ENCODE measurements around the gene CLDN10.
"Not testable (repeated sequence)": the region's sequence is repeated elsewhere in the genome, so short reads cannot be mapped to it uniquely, and the experiment has no call there.

CLDN10 gene

DNA sequence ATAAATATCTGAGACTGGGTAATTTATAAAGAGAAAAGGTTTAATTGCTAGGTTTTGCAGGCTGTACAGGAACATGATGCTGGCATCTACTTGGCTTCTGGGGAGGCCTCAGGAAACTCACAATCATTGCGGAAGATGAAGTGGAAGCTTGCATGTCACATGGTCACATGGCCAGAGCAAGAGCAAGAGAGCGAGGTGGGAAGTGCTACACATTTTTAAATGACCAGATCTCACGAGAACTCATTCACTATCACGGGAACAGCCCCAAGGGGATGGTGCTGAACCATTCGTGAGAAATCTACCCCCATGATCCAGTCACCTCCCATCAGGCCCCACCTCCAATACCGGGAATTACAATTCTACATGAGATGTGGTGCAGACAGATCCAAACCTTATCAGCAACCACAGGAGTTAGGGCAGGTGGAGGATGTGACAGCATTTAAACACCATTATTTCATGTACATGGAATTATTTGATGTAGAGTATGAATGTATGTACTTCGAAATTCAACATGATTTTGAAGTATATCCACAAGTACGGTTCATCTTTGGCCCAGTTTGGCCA lies 10.5 kb upstream of the CLDN10 start:
- DNase-seq, result no peak

DNA sequence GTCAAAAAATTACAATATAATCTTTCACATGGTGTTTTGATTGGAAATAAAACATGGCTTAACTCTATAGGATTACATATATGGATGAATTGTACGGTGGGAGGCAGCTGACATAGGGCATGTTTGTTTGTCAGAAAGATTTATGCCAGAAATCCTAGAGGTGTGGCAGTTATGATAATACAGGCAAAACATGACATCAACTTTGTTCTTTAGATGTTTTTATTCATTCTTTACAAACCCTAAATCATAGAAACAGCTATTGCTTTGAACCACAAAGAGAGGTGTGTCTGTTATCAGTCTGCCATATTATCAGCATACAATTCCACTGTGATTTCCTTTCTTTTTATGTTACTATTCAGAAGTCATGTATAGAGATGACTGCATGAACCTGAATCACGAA lies 8.2 kb upstream of the CLDN10 start:
- DNase-seq, result no peak

DNA sequence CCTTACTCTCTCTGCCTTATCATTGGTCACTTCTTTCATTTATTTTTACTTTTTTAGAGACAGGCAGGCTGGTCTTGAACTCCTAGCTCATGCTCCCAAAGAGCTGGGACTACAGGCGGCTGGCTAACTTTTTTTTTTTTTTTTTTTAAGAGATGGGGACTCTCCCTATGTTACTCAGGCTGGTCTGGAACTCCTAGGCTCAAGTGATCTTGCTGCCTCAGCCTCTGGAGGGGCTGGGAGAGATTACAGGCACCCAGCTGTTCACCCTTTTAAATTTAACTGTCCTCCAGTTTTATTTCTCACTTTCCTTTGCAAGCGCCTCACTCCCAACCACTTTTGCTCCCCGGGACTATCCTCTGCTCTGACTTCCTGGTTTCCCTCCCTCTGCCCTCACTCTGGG lies 5.6 kb upstream of the CLDN10 start:
- no peak for DNase-seq

DNA sequence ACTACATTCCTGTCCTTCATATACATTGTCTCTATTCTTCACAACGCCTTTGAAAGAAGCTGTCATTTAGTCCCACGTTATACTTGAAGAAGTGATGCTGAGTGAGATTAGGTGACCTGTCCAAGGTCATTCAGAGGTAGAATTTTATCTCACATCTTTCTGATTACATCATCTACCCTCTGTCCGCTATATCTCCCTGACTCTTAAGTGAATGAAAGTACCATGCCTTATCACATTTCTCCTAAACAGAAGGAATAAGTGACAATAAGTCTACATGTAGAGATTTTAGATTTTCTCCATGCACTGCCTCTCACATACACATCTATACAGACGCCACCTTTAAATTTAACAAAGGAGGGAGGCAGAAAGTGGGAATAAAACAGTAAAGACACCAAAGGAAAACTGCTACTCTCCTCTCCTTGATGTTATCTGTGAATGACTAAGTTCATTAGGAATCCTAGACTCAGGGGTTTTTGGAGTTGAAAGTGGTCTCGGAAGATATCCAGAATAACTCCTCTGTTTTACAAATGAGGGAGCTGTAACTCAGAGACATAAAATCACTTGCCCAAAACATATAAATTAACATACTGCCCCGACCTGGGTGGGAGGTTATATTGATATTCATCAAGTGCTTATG lies 4.9 kb upstream of the CLDN10 start:
- DNase-seq, result no peak

DNA sequence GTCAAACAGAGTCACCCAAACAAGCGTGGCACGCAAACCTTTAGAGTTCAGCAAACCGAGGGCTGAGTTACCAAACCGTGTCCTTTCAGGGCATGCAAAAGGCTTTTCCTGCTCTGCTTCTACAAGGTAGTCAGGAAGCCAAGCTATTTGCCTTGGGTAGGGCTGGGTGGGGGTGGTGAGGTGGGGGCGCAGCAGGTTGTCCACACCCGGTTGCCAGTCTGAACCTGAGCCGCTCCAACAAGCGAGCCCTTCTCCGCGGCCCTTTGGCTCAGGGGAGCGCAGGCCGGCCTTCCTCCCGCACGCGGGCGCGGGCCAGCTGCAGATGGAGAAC lies 347 bp upstream of the CLDN10 start:
- no peak for DNase-seq

DNA sequence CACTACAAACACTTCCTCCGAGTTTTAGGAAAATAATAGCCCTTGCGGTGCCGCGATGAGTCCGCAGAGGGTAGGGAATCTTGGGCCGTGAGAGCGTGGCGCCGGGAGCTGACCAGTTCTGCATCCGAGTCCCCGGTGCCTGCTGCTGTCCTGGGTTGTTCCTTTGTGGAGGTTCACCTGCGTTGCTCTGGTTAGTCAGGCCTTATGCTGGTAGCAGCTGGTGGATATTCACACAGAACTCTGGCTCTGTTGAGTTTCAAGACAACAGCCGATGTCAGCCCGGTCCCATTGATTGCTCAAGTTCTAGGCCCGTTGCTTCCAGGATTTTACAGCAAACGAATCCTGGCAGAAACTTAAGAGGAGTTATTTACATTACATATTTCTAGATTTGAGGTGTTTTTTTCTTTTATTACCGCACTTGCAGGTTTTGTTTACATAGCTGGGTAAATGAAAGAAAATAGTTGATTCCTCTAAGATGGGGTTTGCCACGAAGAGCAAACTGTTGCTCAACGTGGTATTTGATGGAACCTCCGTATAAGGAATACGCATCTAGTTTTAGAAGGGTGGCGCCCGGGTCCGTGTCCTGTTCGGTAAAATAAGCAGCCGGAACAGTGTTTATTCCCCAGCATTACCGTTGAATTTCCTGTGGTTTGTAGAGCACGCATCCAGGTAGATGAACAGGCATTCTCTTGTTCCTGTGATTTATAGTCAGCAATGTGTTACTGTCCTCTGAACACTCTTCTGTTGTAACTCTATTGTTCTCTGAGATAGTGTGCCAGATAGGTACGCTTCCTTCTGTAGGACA lies 1.3 kb downstream of the CLDN10 start:
- DNase-seq, result peak; percentile 23

DNA sequence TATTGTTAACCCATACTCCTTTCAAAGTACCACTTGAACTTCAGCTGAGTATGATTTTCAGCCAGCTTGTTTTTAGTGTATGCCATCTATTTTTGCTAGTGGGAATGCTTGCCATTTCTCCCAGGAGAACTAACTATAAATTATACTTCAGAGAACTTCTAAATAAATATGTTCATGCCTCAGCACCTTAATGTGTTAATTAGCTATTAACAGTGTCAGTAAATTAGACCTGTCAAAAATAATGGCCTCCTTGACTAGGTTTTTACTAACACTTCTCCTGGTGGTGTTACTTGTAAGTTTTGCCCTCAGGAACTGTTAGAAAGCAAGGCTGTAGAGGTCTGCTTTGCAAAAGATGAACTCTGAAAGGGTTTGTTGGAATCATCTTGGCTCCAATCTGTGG lies 4.5 kb downstream of the CLDN10 start:
- peak; percentile 9 for DNase-seq

DNA sequence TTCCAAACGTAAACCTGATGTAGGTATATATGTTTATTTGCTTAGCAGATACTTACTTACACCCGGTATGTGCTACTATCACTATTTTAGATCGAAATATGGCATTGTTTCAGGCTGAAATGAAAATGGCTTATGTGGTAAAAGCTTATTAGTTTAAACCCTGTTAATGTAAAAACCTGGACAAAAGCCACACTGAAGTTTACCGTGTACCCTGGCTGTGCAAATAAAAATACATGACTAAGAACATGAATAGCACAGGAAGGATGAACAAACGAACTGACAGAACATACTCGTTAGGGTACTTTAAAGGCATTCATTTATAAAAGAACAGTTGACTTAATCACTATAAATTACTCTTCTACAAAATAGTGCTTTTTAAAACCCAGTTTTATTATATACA lies 6.6 kb downstream of the CLDN10 start:
- DNase-seq, result no peak

DNA sequence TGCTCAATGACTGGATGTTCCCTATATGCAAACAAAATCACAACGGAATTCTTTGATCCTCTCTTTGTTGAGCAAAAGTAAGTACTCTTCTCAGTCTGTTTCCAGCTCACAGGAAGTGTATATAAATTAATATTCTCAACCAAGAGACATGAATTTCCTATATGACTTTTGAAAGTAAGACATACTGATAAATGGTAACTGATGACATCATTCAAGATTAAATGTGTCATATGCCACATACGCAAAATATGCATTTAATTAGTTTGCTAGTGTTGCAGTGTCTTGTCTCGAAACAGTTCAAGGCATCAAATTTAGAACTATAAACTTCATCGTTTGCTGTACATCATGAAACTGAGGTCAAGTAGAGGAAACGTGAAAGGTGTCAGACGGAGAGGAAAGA lies 7.9 kb downstream of the CLDN10 start:
- DNase-seq, result no peak

DNA sequence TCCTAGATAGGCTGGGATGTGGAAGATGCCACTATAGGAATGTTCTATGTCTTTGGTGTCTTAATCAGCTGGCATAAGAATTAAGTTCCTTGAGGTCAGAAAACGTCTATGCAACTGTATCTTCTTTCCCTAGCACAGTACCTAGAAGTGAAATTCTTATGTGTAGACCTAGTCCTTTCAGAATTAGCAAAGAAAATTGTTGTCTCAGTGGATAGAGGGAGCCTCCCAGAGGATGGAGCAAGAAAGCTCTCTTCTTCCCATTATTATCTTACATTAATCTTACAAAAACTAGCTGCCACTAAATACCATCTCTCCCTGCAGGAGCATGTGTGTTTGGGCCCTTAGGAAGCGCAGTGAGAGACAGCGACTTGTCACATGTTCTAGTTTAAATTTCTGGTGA lies 11.6 kb downstream of the CLDN10 start:
- no peak for DNase-seq

DNA sequence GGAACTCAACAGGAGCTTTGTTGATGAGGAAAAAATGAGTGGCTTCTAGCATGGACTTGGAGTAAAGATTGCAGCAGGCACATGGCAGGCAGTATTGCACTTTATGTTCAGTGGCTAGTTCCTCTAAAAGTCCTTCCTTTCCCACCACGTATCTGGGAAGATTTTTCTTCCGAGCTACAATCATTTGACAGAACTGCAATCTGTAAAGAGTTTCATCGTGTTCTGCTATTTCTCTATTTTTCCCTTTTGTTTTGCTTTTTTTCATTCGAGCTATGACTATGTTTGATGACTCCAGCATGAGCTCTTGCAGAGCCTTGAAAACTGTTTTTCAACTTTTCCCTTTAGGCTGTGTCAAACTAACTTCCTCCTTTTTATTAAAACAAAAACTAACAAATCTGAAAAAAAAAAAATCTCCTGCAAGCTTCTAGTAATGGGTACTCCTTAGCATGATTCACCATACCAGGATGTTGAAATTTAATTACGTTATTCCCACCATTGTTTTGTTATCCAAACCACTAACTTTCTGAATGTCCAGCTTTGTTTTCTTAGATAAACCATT lies 12.3 kb downstream of the CLDN10 start:
- no peak for DNase-seq

DNA sequence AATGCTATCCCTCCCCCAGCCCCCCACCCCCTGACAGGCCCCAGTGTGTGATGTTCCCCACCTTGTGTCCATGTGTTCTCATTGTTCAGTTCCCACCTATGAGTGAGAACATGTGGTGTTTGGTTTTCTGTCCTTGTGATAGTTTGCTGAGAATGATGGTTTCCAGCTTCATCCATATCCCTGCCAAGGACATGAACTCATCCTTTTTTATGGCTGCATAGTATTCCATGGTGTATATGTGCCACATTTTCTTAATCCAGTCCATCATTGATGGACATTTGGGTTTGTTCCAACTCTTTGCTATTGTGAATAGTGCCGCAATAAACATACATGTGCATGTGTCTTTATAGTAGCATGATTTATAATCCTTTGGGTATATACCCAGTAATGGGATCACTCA lies 13.2 kb downstream of the CLDN10 start:
- DNase-seq, result not testable (repeated sequence)

DNA sequence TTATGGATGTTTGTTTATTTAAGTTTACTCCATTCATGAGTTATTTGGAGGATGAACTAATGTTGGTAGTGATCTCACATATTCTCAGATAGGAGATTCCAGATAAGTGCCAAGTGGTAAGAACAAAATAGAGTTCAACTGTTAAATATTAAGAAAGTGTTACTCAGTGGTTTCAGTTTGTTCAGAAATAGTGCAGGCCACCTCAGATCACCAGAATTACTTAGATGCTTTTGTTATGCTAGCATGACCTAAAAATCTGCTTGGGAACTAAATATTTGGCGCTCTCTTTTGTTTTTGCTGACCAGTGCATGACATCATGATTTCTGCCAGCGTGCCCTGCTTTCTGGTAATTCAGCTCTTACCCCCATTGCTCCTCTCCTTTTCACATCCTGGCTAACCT lies 15.6 kb downstream of the CLDN10 start:
- no peak for DNase-seq

DNA sequence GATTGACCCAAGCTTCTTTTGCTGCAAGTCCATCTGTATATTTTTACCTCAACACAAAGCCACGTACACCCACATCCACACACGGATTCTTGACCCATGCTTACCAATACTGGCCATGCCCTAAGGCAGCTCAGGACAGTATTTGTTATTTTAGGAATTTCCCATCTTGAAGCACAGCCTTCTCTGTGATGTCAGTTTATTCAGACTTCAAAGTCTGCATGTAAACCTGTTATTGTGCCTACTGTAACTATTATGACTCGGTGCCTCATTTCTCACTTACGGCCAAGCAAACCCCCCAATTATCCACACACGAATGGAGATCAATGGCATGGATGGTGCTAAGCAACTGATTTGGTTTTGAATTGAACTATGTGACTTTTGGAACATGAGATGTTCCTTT lies 17.5 kb downstream of the CLDN10 start:
- no peak for DNase-seq

DNA sequence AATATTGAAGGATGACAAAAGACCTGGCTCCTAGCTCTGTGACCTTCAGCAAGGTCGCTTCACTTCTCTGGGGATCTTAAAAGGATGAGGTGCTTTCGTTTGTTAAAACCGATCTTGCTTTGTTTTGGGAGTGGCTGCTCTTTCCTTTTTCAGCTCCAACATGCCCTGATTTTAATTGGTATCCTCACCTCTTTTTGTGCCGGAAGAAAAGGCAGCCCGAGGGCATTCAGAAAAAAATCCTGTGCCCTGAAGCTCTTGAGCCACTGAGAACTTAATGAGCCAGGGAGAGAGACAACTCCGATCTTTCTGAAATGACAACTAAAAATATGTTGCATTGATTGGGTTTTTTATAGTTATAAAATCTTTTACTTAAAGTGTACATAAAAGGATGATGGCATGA lies 19.4 kb downstream of the CLDN10 start:
- peak; percentile 56 for DNase-seq

DNA sequence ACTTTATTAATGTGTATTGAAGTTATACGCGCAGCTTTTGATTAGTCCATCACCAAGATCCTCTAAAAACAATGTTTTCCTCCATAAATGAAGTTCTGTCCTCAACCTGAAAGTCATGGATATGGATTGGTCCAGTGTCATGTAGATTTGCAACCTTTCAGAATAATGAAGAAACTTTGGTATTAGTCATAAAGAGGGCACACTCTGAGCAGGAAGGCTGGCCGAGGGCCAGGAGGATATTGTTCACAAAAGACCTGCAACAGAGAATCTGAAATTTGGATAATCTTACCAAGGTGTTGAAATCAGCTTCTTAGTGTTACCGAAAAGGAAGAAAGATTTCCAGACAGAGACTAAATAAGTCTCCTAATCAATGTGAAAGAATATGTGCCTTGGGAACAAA lies 20.7 kb downstream of the CLDN10 start:
- no peak for DNase-seq

DNA sequence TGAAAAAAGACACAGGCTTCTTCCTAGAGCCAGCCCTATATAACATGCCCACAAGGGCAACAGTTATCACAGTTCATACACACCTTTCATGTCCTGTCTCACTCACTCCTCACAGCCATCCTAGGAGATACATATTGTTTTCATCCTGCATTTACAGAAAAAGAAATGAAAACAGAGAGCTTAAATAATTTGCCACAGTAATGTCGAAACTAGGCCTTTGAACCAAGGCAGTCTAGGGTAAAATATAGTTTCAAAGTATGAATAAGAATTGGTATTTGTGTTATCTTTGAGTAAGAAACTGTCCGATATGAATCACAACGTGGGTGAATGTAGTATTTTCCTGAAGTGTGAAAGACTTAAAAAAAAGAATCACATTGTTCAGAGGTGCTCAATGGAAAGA lies 26.8 kb downstream of the CLDN10 start:
- no peak for DNase-seq

DNA sequence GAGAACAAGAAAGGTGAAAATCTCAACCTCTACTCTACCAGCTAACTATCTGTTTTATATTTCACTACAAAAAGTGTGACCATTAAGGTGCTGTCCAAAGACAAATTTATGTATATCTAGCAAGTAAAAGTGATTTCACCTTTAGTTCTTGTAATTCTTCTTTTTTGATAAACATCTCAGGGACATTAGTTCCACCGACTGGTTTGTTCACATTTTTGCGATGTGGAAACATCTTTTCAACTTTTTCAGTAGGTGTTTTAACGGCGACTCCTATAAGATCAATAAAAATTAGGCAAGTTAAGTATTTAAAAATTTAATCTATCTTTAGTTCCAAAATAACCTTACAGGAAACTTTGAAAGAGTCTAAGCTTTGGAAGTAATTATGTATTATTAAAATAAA lies 33.3 kb downstream of the CLDN10 start:
- DNase-seq, result no peak

DNA sequence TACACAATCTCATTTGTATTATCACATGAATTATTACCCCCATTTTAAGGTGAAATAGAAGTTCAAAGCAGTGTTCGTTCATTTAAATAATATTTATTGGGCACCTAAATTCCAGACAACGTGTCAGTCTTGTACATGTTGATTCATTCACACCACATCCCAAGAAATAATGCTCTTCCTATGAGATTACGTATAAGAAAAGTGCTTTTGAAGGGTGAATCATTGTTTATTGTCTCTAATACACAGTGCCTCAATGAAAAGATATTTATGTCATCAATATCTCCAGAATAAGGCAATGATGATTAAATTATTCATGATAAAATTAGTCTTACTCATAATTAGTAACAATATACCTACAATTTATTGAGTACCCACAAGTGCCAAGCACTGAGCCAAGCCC lies 35.6 kb downstream of the CLDN10 start:
- no peak for DNase-seq

DNA sequence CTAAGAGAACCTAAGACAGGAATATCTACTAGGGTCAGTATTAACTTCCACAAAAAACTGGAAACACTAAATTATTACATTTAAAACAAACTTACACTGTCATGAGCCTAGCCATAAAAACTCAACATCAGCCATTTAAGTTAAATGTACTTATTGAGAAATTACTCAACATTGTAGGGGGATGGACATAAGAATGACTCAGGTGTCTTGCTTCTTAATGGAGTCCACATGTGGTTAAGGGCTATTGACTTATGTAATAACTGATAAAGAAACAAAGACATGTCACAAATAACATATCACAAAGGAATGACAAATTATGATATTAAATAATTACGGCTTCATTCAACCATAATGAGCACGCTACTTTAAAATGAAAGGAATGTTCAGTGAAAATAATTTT lies 36.2 kb downstream of the CLDN10 start:
- no peak for DNase-seq

DNA sequence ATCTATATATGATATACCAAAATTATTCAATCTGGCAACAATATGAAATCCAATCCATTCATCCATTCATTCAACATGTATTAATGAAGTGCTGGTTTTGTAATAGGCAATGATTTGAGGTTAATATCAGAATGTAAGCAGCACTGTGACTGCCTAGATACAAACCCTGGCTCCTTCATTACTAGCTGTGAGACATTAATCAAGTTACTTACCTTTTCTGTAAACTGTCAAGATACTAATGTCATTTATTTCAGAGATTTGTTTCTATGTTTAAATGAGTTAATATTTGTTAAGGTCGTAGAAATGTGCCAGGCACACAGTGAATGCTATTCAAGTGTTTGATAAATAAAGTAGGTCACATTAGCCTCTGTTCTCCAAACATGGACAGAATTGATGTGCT lies 40.9 kb downstream of the CLDN10 start:
- DNase-seq, result no peak

DNA sequence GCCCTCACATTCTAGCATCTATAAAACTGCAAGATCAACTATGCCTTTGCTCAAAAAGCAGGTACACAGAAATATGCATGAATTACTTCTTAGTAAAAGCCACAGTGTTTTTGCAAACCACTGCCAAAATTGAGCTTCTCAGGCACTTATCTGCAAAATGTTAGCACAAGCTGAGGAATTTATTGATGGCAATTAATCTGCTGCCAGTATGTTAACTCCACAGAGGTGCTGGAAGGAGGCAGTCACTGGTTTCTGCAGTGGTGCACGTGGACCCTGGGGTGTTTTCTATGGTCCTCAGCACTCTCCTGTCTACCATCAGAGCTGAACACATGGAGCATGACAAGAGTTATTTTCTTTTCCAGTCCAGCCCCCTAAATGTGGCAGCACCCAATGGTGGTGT lies 44.2 kb downstream of the CLDN10 start:
- DNase-seq, result no peak

DNA sequence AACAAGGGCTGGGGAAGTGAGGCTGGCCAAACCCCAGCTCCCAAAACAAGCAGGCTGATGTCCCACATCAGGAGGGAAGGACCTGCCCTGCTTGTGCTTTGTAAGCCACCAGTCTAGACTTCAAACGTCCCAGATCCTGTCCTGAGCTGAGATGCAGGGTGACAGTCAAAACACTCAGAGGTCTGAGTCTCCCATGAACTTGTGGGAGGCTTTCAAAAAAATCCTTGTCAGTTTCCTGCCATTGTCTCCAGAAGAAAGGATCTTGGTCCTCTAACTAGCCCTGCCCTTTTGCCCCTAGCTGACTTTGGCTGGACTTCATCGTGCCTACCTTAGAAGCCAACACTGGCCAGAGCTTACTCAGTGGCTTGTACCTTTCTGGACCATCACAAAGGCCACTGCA lies 48.7 kb downstream of the CLDN10 start:
- DNase-seq, result no peak

DNA sequence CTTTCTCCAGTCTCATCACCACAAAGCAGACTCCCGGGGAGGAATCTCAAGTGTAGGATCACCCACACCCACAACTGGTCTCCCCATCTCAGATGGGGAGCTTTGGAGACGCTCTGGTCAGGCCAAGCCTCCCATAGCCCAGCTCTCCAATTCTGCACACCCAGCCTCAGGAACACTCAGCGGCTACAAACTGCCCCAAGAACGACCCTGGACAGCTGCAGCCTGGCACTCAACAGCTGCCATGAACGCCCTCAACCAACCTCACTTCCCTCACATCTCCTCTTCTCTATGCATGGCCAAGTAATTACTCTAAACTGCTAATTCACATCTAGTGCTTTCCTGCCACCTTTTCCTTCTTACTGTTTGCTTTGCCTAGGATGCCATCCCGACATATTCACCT lies 49.4 kb downstream of the CLDN10 start:
- no peak for DNase-seq

All from NCI-H69 (cell line).